ENCODE data around the gene DTNB.

DNA sequence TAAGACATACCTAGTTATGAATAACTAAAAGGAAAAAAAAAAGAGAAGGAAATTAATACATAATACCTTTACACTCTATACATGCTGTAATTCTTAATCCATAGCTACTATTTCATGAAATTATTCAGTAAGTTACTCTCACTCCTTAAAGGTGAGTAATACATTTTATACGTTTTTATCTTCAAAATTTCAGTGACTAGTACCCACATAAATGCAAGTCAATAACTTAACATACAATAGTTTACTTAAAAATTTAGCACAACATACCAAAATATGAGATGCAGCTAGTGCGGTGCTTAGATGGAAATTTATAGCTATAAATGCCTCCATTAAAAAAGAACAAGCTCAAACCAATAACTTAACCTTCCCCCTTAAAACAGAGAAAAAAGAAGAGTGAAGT lies 36.0 kb upstream of the DTNB start:
- no peak for TF ChIP-seq EZH2phosphoT487 (IDR thresholded peaks at IDR 0.05; ENCODE audit: low read depth)
- TF ChIP-seq, protein P1, sequence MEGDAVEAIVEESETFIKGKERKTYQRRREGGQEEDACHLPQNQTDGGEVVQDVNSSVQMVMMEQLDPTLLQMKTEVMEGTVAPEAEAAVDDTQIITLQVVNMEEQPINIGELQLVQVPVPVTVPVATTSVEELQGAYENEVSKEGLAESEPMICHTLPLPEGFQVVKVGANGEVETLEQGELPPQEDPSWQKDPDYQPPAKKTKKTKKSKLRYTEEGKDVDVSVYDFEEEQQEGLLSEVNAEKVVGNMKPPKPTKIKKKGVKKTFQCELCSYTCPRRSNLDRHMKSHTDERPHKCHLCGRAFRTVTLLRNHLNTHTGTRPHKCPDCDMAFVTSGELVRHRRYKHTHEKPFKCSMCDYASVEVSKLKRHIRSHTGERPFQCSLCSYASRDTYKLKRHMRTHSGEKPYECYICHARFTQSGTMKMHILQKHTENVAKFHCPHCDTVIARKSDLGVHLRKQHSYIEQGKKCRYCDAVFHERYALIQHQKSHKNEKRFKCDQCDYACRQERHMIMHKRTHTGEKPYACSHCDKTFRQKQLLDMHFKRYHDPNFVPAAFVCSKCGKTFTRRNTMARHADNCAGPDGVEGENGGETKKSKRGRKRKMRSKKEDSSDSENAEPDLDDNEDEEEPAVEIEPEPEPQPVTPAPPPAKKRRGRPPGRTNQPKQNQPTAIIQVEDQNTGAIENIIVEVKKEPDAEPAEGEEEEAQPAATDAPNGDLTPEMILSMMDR (IDR thresholded peaks at IDR 0.05; ENCODE audit: low read depth, low read length) = no peak
